ENCODE results near the gene KIAA1217.

The KIAA1217 gene

GRCh38 chr10:24168258-24169170 lies 40.4 kb upstream of the KIAA1217 start:
- H2BK120ac ChIP-seq (ENCODE audit: low read depth, low read length), result no peak overlapping the region
- no peak overlapping the region for H3K14ac ChIP-seq (ENCODE audit: low read length)
- no peak overlapping the region for H3K9ac ChIP-seq (ENCODE audit: low read depth, low read length, poor library complexity)
- no peak overlapping the region for H3K27ac ChIP-seq (replicated peaks; ENCODE audit: low read length)
- H3K9me3 ChIP-seq (replicated peaks in 1 of 2; ENCODE audit: control insufficient read depth in 2 of 2, insufficient read depth in 1 of 2, low read depth in 1 of 2, low read length in 2 of 2), result peaks cover 0 to 1% of the 10 kb centered on the region in 2 donors
- WGBS, 2 donors (ENCODE audit: extremely low coverage in 2 of 2, insufficient read length in 2 of 2, insufficient replicate concordance in 1 of 2), result no CpG with 5 or more reads among the region's 5 CpGs
- H2BK15ac ChIP-seq (ENCODE audit: low read length), result no peak overlapping the region
- peaks cover 5 to 6% of the 10 kb centered on the region in 2 donors for H3K4me1 ChIP-seq (ENCODE audit: control insufficient read depth in 2 of 2, insufficient read depth in 1 of 2, low read depth in 1 of 2, low read length in 2 of 2)
- H3K4me3 ChIP-seq (ENCODE audit: low read length in 2 of 2), result no peak overlapping the region
- H2BK12ac ChIP-seq (ENCODE audit: low read length), result no peak overlapping the region
- no peak overlapping the region for H3K23ac ChIP-seq (ENCODE audit: low read depth, low read length, poor library complexity)
- no peak overlapping the region for H3K18ac ChIP-seq (ENCODE audit: low read length)
- DNase-seq (ENCODE audit: low spot score), result no peak
- H2AK5ac ChIP-seq (ENCODE audit: low read depth, low read length), result no peak overlapping the region
- H3K36me3 ChIP-seq (replicated peaks in 1 of 2; ENCODE audit: control insufficient read depth in 2 of 2, insufficient read depth in 2 of 2, low read length in 2 of 2), result no peaks in the 10 kb centered on the region
- H2AFZ ChIP-seq (ENCODE audit: low read length), result no peak overlapping the region
- no peak overlapping the region for H4K8ac ChIP-seq (ENCODE audit: low read depth, low read length)
- H3K27me3 ChIP-seq (ENCODE audit: control insufficient read depth in 3 of 3, insufficient read depth in 3 of 3, low read depth in 1 of 3, low read length in 3 of 3), result no peaks in the 10 kb centered on the region
- H3K4ac ChIP-seq (ENCODE audit: low read length), result no peak overlapping the region
- H4K91ac ChIP-seq (ENCODE audit: low read depth, low read length, poor library complexity), result no peak overlapping the region
- H3K79me1 ChIP-seq (ENCODE audit: low read depth, low read length), result no peaks in the 10 kb centered on the region
- no peak overlapping the region for H3K4me2 ChIP-seq (ENCODE audit: insufficient read depth, low read length, poor library complexity, severe bottlenecking)
- no peak overlapping the region for H2BK5ac ChIP-seq (ENCODE audit: low read length)

GRCh38 chr10:24170199-24170598 lies 38.7 kb upstream of the KIAA1217 start:
- Histone ChIP-seq H4K8ac (ENCODE audit: low read depth, low read length) (no peak overlapping the region), H3K4me2 (ENCODE audit: insufficient read depth, low read length, poor library complexity, severe bottlenecking) (no peak overlapping the region), H3K9me3 (replicated peaks in 1 of 2; ENCODE audit: control insufficient read depth in 2 of 2, insufficient read depth in 1 of 2, low read depth in 1 of 2, low read length in 2 of 2) (peaks cover 0 to under 1% of the 10 kb centered on the region in 2 donors), H3K18ac (ENCODE audit: low read length) (no peak overlapping the region), H4K91ac (ENCODE audit: low read depth, low read length, poor library complexity) (no peak overlapping the region), H3K4ac (ENCODE audit: low read length) (no peak overlapping the region), H3K79me1 (ENCODE audit: low read depth, low read length) (no peaks in the 10 kb centered on the region), H3K4me3 (ENCODE audit: low read length in 2 of 2) (no peak overlapping the region), H3K9ac (ENCODE audit: low read depth, low read length, poor library complexity) (no peak overlapping the region), H2BK5ac (ENCODE audit: low read length) (no peak overlapping the region), H2BK15ac (ENCODE audit: low read length) (no peak overlapping the region), H3K14ac (ENCODE audit: low read length) (no peak overlapping the region), H2BK12ac (ENCODE audit: low read length) (no peak overlapping the region), H2BK120ac (ENCODE audit: low read depth, low read length) (no peak overlapping the region), H2AK5ac (ENCODE audit: low read depth, low read length) (no peak overlapping the region), H3K27me3 (ENCODE audit: control insufficient read depth in 3 of 3, insufficient read depth in 3 of 3, low read depth in 1 of 3, low read length in 3 of 3) (no peaks in the 10 kb centered on the region), H3K27ac (replicated peaks; ENCODE audit: low read length) (no peak overlapping the region), H3K36me3 (replicated peaks in 1 of 2; ENCODE audit: control insufficient read depth in 2 of 2, insufficient read depth in 2 of 2, low read length in 2 of 2) (no peaks in the 10 kb centered on the region), H2AFZ (ENCODE audit: low read length) (no peak overlapping the region), H3K23ac (ENCODE audit: low read depth, low read length, poor library complexity) (no peak overlapping the region), H3K4me1 (ENCODE audit: control insufficient read depth in 2 of 2, insufficient read depth in 1 of 2, low read depth in 1 of 2, low read length in 2 of 2) (peaks cover 5 to 6% of the 10 kb centered on the region in 2 donors)
- no CpG with 5 or more reads among the region's 5 CpGs for WGBS, 2 donors (ENCODE audit: extremely low coverage in 2 of 2, insufficient read length in 2 of 2, insufficient replicate concordance in 1 of 2)
- DNase-seq (ENCODE audit: low spot score), result no peak

- no peak overlapping the region for H2AK5ac ChIP-seq (ENCODE audit: low read depth, low read length)
- H3K23ac ChIP-seq (ENCODE audit: low read depth, low read length, poor library complexity), result no peak overlapping the region
- no peak overlapping the region for H4K8ac ChIP-seq (ENCODE audit: low read depth, low read length)
- H3K4me1 ChIP-seq (ENCODE audit: control insufficient read depth in 2 of 2, insufficient read depth in 1 of 2, low read depth in 1 of 2, low read length in 2 of 2), result peaks cover 5 to 6% of the 10 kb centered on the region in 2 donors
- peak overlapping the region; percentile 54 for H2BK5ac ChIP-seq (ENCODE audit: low read length)
- no peak overlapping the region for H2BK12ac ChIP-seq (ENCODE audit: low read length)
- no peaks in the 10 kb centered on the region for H3K79me1 ChIP-seq (ENCODE audit: low read depth, low read length)
- H3K27me3 ChIP-seq (ENCODE audit: control insufficient read depth in 3 of 3, insufficient read depth in 3 of 3, low read depth in 1 of 3, low read length in 3 of 3), result no peaks in the 10 kb centered on the region
- H2BK15ac ChIP-seq (ENCODE audit: low read length), result no peak overlapping the region
- H3K14ac ChIP-seq (ENCODE audit: low read length), result no peak overlapping the region
- no peaks in the 10 kb centered on the region for H3K36me3 ChIP-seq (replicated peaks in 1 of 2; ENCODE audit: control insufficient read depth in 2 of 2, insufficient read depth in 2 of 2, low read length in 2 of 2)
- H3K27ac ChIP-seq (replicated peaks; ENCODE audit: low read length), result no peak overlapping the region
- H2AFZ ChIP-seq (ENCODE audit: low read length), result no peak overlapping the region
- no peak overlapping the region for H3K4ac ChIP-seq (ENCODE audit: low read length)
- H3K9me3 ChIP-seq (replicated peaks in 1 of 2; ENCODE audit: control insufficient read depth in 2 of 2, insufficient read depth in 1 of 2, low read depth in 1 of 2, low read length in 2 of 2), result peaks cover 0 to 4% of the 10 kb centered on the region in 2 donors
- H3K4me3 ChIP-seq (ENCODE audit: low read length in 2 of 2), result no peak overlapping the region
- H3K18ac ChIP-seq (ENCODE audit: low read length), result no peak overlapping the region
- H4K91ac ChIP-seq (ENCODE audit: low read depth, low read length, poor library complexity), result no peak overlapping the region
- no peak for DNase-seq (ENCODE audit: low spot score)
- no CpG with 5 or more reads among the region's 3 CpGs for WGBS, 2 donors (ENCODE audit: extremely low coverage in 2 of 2, insufficient read length in 2 of 2, insufficient replicate concordance in 1 of 2)
- H3K9ac ChIP-seq (ENCODE audit: low read depth, low read length, poor library complexity), result no peak overlapping the region
- H2BK120ac ChIP-seq (ENCODE audit: low read depth, low read length), result no peak overlapping the region
- H3K4me2 ChIP-seq (ENCODE audit: insufficient read depth, low read length, poor library complexity, severe bottlenecking), result no peak overlapping the region
Measured at GRCh38 chr10:24172909-24173308, 36.0 kb upstream of the KIAA1217 start.

- Histone ChIP-seq H3K4me3 (ENCODE audit: low read length in 2 of 2) (no peak overlapping the region), H4K91ac (ENCODE audit: low read depth, low read length, poor library complexity) (no peak overlapping the region), H2AFZ (ENCODE audit: low read length) (no peak overlapping the region), H2BK12ac (ENCODE audit: low read length) (no peak overlapping the region), H3K14ac (ENCODE audit: low read length) (no peak overlapping the region), H3K4ac (ENCODE audit: low read length) (no peak overlapping the region), H2AK5ac (ENCODE audit: low read depth, low read length) (no peak overlapping the region), H3K9ac (ENCODE audit: low read depth, low read length, poor library complexity) (no peak overlapping the region), H3K18ac (ENCODE audit: low read length) (no peak overlapping the region), H2BK120ac (ENCODE audit: low read depth, low read length) (no peak overlapping the region), H3K9me3 (replicated peaks in 1 of 2; ENCODE audit: control insufficient read depth in 2 of 2, insufficient read depth in 1 of 2, low read depth in 1 of 2, low read length in 2 of 2) (peaks cover 0 to 4% of the 10 kb centered on the region in 2 donors), H2BK5ac (ENCODE audit: low read length) (no peak overlapping the region), H3K4me2 (ENCODE audit: insufficient read depth, low read length, poor library complexity, severe bottlenecking) (no peak overlapping the region), H2BK15ac (ENCODE audit: low read length) (no peak overlapping the region), H3K23ac (ENCODE audit: low read depth, low read length, poor library complexity) (no peak overlapping the region), H3K4me1 (ENCODE audit: control insufficient read depth in 2 of 2, insufficient read depth in 1 of 2, low read depth in 1 of 2, low read length in 2 of 2) (peaks cover 5 to 6% of the 10 kb centered on the region in 2 donors), H4K8ac (ENCODE audit: low read depth, low read length) (no peak overlapping the region), H3K27ac (replicated peaks; ENCODE audit: low read length) (no peak overlapping the region), H3K79me1 (ENCODE audit: low read depth, low read length) (no peaks in the 10 kb centered on the region), H3K27me3 (ENCODE audit: control insufficient read depth in 3 of 3, insufficient read depth in 3 of 3, low read depth in 1 of 3, low read length in 3 of 3) (no peaks in the 10 kb centered on the region), H3K36me3 (replicated peaks in 1 of 2; ENCODE audit: control insufficient read depth in 2 of 2, insufficient read depth in 2 of 2, low read length in 2 of 2) (no peaks in the 10 kb centered on the region)
- WGBS, 2 donors (ENCODE audit: extremely low coverage in 2 of 2, insufficient read length in 2 of 2, insufficient replicate concordance in 1 of 2), result no CpG with 5 or more reads among the region's 2 CpGs
- DNase-seq (ENCODE audit: low spot score), result no peak
Measured at GRCh38 chr10:24174014-24174413, 34.9 kb upstream of the KIAA1217 start.

Measured in neuronal stem cell (in vitro differentiated cells).